Esophagus muscularis mucosa (tissue), 3 donors: ENCODE data around the gene CDH20.

Source experiments
- CTCF ChIP-seq, 3 experiments: fragments of 200-600 bp in 2 of 3; fragments of 450-650 bp in 1 of 3; sonication (generic) in 2 of 3; IDR thresholded peaks; one replicate each; pipeline ENCODE4 v1.5.1; 2017 to 2019; ENCODE audit warnings: antibody characterized with exemption in 3 of 3, mild to moderate bottlenecking in 2 of 3, moderate library complexity in 1 of 3
- POLR2A ChIP-seq: fragments of 450-650 bp; IDR thresholded peaks from one replicate; pipeline ENCODE4 v1.6.1; 2017; ENCODE audit warnings: antibody characterized with exemption, moderate library complexity, mild to moderate bottlenecking, low read depth

DNA sequence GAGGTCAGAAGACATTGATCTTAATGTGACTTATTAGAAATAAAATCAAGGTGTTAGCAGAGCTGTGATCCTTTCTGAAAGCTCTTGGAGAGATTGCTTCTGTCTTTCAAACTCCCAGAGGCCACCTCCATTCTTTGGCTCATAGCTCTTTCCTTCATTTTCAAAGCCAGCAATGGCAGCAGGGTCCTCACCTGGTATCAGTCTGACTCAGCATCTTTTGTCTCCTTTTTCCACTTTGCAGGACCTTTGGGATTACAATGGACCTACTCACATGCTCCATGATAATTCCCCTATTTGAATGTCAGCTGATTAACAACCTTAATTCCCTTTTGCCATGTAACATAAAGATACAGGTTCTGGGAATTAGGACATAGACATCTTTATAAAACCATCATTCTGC, 6.8 kb upstream of the CDH20 start:
- no peak for TF ChIP-seq POLR2A
- no peak for TF ChIP-seq CTCF (IDR thresholded peaks at IDR 0.05)
